Subcutaneous abdominal adipose tissue (tissue), 5 donors: ENCODE results near the gene JMY.
A peak's percentile ranks its signal among the peaks of the same experiment; 100 is the strongest.

Experiments used
- H3K27ac ChIP-seq: one replicate; pipeline ENCODE4 v1.7.0; 2013; ENCODE audit warnings: low read depth, mild to moderate bottlenecking, inconsistent platforms, low read length, moderate library complexity
- H3K27me3 ChIP-seq, 5 donors: one replicate each; pipeline ENCODE4 v1.7.0; 2013; ENCODE audit warnings: low read length in 5 of 5, inconsistent platforms in 1 of 5; ENCODE audit not compliant: control insufficient read depth in 5 of 5, insufficient read depth in 4 of 5
- H3K36me3 ChIP-seq, 5 donors: one replicate each; pipeline ENCODE4 v1.7.0; 2013; ENCODE audit warnings: low read length in 5 of 5; ENCODE audit not compliant: control insufficient read depth in 5 of 5, insufficient read depth in 5 of 5
- H3K4me1 ChIP-seq, 5 donors: one replicate each; pipeline ENCODE4 v1.7.0; 2013; ENCODE audit warnings: low read length in 5 of 5, mild to moderate bottlenecking in 3 of 5, moderate library complexity in 1 of 5; ENCODE audit not compliant: control insufficient read depth in 5 of 5, insufficient read depth in 5 of 5
- H3K4me3 ChIP-seq, 5 donors: one replicate each; pipeline ENCODE4 v1.7.0; 2013; ENCODE audit warnings: low read length in 5 of 5, low read depth in 1 of 5
- H3K9ac ChIP-seq, 5 donors: one replicate each; pipeline ENCODE4 v1.7.0; 2013; ENCODE audit warnings: low read length in 5 of 5, mild to moderate bottlenecking in 4 of 5, moderate library complexity in 3 of 5
- H3K9me3 ChIP-seq, 5 donors: one replicate each; pipeline ENCODE4 v1.7.0; 2013; ENCODE audit warnings: low read length in 5 of 5; ENCODE audit not compliant: control insufficient read depth in 5 of 5
- donor health status: healthy.
- donor health status: healthy.
- donor health status: healthy.
- donor health status: healthy.
- donor health status: healthy.

JMY gene

DNA sequence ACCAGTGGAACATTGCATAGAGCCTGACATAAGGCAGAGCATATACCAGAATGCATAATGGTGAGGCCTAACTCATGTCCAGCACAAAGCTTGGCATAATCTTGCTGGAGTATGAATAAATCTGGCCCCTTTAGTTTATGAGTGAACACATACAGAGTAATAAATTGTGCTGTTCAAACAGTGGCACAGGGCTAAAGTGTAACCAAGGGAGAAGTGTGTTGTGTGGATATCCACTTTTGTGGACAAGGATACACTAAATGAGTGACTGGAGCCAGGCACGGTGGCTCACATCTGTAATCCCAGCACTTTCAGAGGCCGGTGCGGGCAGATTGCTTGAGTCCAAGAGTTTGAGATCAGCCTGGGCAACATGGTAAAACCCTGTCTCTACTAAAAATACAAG lies 29.4 kb upstream of the JMY start:
- Histone ChIP-seq H3K27ac (no peak overlapping the region), H3K27me3 (no peaks in the 10 kb centered on the region), H3K36me3 (no peaks in the 10 kb centered on the region), H3K9me3 (no peaks in the 10 kb centered on the region), H3K9ac (no peak overlapping the region), H3K4me1 (no peaks in the 10 kb centered on the region), H3K4me3 (no peak overlapping the region)

- Histone ChIP-seq H3K4me1 (no peaks in the 10 kb centered on the region), H3K27ac (no peak overlapping the region), H3K27me3 (no peaks in the 10 kb centered on the region), H3K36me3 (no peaks in the 10 kb centered on the region), H3K9me3 (no peaks in the 10 kb centered on the region), H3K9ac (no peak overlapping the region), H3K4me3 (no peak overlapping the region)
Measured at GRCh38 chr5:79209505-79209904, 26.4 kb upstream of the JMY start.

DNA sequence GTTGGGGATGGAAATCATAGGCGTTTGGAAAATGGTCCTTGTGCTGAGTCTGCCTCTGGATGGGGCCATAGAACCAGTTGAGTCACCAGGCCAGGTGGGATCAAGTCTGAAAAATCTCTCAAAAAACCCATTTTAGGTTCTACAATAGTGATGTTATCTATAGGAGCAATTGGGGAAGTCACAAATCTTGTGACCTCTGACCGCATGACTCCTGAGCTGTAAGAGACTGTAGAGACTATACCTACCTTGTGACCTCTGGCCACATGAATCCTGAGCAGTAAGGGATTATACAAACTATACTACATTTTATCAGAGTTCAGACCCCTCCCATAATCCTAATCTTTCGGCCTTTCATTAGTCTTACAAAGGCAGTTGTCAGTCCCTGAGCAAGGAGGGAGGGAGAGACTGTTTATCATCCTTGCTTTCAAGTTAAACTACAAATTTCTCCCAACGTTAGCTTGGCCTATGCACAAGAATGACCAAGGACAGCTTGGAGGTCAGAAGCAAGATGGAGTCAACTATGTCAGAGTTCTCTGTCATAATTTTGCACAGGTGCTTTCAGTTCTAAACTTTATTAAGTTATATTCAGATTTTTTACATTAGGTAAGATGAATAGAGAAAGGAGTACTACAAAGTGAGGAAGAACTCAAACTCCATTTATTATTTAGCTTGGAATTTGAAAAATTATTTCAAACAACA lies 11.5 kb upstream of the JMY start:
- Histone ChIP-seq H3K27me3 (no peaks in the 10 kb centered on the region), H3K4me1 (no peaks in the 10 kb centered on the region), H3K9me3 (no peaks in the 10 kb centered on the region), H3K27ac (no peak overlapping the region), H3K9ac (no peak overlapping the region), H3K36me3 (no peaks in the 10 kb centered on the region), H3K4me3 (no peak overlapping the region)

DNA sequence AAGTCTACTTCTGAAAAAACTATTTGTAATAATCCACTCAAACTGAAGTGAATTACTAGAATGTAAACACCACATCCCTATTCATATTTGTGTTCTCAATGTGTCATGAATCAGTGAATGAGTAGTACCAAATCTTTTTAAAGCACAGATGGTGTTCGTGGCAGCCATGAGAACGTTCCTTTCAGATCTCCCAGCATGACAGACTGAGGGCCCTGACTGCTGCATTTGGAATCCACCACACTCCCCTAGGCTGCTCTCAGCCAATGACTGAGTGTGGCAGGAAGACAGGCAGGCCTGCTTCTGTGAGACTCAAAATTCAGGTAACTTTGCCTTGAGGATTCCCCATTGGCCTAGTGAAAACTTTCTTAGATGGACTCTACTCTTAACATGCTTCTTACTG lies 10.9 kb upstream of the JMY start:
- H3K27ac ChIP-seq: no peak overlapping the region
- H3K27me3 ChIP-seq: no peaks in the 10 kb centered on the region
- H3K4me1 ChIP-seq: no peaks in the 10 kb centered on the region
- H3K4me3 ChIP-seq: no peak overlapping the region
- no peaks in the 10 kb centered on the region for H3K9me3 ChIP-seq
- no peak overlapping the region for H3K9ac ChIP-seq
- H3K36me3 ChIP-seq: no peaks in the 10 kb centered on the region

- no peak overlapping the region for H3K9ac ChIP-seq
- no peaks in the 10 kb centered on the region for H3K4me1 ChIP-seq
- H3K27ac ChIP-seq: no peak overlapping the region
- H3K27me3 ChIP-seq: no peaks in the 10 kb centered on the region
- H3K4me3 ChIP-seq: no peak overlapping the region
- H3K9me3 ChIP-seq: no peaks in the 10 kb centered on the region
- H3K36me3 ChIP-seq: no peaks in the 10 kb centered on the region
Measured at GRCh38 chr5:79225441-79225840, 10.5 kb upstream of the JMY start.

- no peak overlapping the region for H3K27ac ChIP-seq
- H3K9ac ChIP-seq: no peak overlapping the region
- no peaks in the 10 kb centered on the region for H3K27me3 ChIP-seq
- no peaks in the 10 kb centered on the region for H3K36me3 ChIP-seq
- H3K4me1 ChIP-seq: no peaks in the 10 kb centered on the region
- no peaks in the 10 kb centered on the region for H3K9me3 ChIP-seq
- H3K4me3 ChIP-seq: no peak overlapping the region
Measured at GRCh38 chr5:79227484-79228025, 8.4 kb upstream of the JMY start.

GRCh38 chr5:79229357-79230174 lies 6.4 kb upstream of the JMY start:
- no peaks in the 10 kb centered on the region for H3K27me3 ChIP-seq
- no peaks in the 10 kb centered on the region for H3K36me3 ChIP-seq
- no peaks in the 10 kb centered on the region for H3K4me1 ChIP-seq
- H3K27ac ChIP-seq: no peak overlapping the region
- no peak overlapping the region for H3K9ac ChIP-seq
- no peaks in the 10 kb centered on the region for H3K9me3 ChIP-seq
- no peak overlapping the region for H3K4me3 ChIP-seq

DNA sequence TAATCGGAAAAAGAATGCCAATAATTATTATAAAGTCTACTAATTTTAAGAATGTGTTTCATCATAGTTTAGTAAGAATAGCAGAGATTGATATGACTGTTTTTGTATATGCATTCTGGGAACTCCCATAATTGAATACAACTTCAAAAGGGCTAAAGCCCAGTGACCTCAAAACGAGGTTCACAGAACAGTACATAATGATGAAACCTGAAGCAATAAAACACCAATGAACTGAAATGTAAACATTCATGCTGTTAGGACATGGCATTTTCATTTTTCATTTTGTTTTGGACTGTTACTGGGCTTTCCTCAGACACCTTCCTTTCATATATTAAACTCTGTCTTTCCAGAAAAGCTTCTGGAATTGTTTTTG lies 684 bp upstream of the JMY start:
- peak overlapping the region; percentile 65 for H3K27ac ChIP-seq
- no peaks in the 10 kb centered on the region for H3K36me3 ChIP-seq
- peak overlapping the region; percentile 1 to 79 (median 70) for H3K9ac ChIP-seq
- H3K4me3 ChIP-seq: peak overlapping the region; percentile 65 to 96 (median 84)
- no peaks in the 10 kb centered on the region for H3K9me3 ChIP-seq
- H3K4me1 ChIP-seq: peaks cover 0 to 30% (median 29%) of the 10 kb centered on the region in 5 donors
- no peaks in the 10 kb centered on the region for H3K27me3 ChIP-seq

GRCh38 chr5:79236362-79236969 lies 535 bp downstream of the JMY start:
- Histone ChIP-seq H3K27me3 (no peaks in the 10 kb centered on the region), H3K27ac (peak overlapping the region; percentile 72), H3K4me1 (peaks cover 0 to 34% (median 30%) of the 10 kb centered on the region in 5 donors), H3K9ac (peak overlapping the region in 4 of 5 donors; percentile 44 to 78 (median 74)), H3K9me3 (no peaks in the 10 kb centered on the region), H3K36me3 (no peaks in the 10 kb centered on the region), H3K4me3 (peak overlapping the region; percentile 55 to 96 (median 77))
